Endothelial cell of umbilical vein (primary cell): ENCODE data around the gene CNTN6.

Experiments
- CTCF ChIP-seq, 2 donors: IDR thresholded peaks; 1 replicate in 1 of 2; 2 replicates in 1 of 2; pipeline ENCODE4 v1.5.1; 2011; ENCODE audit warnings: low read length in 2 of 2, mild to moderate bottlenecking in 2 of 2, moderate library complexity in 2 of 2, control low read depth in 1 of 2, inconsistent platforms in 1 of 2, low read depth in 1 of 2; ENCODE audit not compliant: insufficient read depth in 1 of 2; ENCODE audit errors: extremely low read depth in 1 of 2
- POLR2A ChIP-seq: IDR thresholded peaks from 2 replicates; pipeline ENCODE4 v1.6.1; 2012; ENCODE audit warnings: low read depth, mild to moderate bottlenecking, control low read depth, low read length

GRCh38 chr3:1197051-1197450, 104.2 kb downstream of the CNTN6 start:
- no peak for TF ChIP-seq POLR2A
- no peak for TF ChIP-seq CTCF (IDR thresholded peaks at IDR 0.05; ENCODE audit: extremely low read depth in 1 of 2, insufficient read depth in 1 of 2, low read depth in 1 of 2, low read length in 2 of 2)
